Stimulated activated CD8-positive, alpha-beta memory T cell treated with anti-CD3 and anti-CD28 coated beads, Interleukin-7, amount 100 ng/mL, for 24 hours (primary cell): ENCODE results near the gene CHD9.

Experiments
- DNase-seq: peaks from one replicate; pipeline ENCODE4 v3.0.0-alpha.2; 2020; ENCODE audit warnings: low read depth

The CHD9 gene

GRCh38 chr16:53198933-53199332, 144.1 kb downstream of the CHD9 start:
- no peak for DNase-seq

DNA sequence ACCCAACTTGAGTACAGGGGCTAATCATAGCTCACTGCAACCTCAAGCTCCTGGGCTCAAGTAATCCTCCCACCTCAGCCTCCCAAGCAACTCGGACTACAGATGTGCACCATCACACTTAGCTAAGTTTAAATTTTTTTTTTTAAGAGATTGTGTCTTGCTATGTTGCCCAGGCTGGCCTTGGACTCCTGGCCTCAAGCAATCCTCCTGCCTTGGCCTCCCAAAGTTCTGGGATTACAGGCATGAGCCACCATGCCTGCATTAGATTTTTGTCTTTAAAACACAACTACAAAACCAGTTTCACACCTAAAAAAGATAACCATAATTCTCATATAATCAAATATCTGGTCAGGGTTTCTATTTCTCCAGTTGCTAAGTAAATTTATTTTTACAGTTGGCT, 147.1 kb downstream of the CHD9 start:
- no peak for DNase-seq

DNA sequence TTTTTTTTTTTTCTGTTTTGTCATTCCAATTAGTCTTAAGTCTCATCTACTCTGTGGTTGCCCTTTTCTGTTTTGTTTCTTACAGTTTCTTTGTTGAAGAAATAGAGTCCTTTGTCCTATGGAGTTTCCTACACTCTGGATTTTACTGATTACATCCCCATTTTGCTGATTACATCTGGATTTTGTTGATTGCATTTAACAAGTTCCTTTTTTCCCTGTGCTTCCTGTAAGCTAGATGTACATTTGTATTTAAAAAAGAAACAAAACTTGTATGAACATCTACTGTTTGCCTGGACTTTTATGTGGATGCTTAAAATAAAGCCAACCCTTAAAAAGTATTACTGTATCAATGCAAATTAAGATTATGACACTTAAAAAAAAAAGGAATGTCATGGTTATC, 147.6 kb downstream of the CHD9 start:
- no peak for DNase-seq

DNA sequence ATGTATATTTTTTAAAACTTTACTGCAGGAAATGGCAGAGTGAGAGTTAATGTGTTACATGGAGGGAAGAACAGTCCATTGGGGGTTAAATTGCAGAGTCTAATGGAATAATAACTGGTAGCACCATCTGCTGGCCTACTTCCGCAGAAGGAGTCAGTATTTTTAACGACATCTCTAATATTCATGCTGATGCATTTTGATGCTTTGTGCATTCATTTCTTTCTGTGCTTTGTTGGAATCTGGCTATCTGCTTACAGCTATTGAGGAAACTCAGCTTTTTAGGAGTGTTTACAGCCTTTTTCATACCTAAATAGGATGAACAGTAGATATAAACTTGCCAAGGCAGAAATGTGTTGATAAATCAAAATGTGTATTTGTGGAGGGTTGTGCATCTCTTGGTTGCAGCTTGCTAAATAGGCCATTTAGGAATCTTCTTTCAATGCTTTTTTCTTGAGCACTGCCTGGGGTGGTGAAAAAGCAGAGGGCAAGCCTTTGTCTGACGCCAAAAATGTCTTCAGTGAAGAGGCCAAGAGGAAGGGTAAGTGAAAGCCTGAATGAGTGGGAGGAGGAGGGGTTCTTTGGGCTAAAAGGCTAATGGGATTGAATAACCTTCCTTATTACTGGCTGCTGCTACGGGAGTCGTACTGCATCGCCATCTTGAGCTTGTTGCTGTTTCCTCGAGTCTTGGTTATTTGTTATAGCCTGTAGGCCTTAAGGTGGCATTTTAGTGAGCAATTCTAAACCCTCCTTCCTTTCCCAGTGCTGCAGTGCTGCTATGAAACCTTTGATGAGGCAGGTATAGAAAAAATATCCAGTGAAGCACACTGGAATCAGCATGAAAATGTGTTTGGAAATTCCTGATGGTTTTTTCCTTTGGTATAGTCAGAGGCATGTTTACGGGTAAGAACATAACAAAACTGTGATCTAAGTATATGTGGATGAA, 153.3 kb downstream of the CHD9 start:
- no peak for DNase-seq

GRCh38 chr16:53209429-53209828, 154.6 kb downstream of the CHD9 start:
- no peak for DNase-seq

DNA sequence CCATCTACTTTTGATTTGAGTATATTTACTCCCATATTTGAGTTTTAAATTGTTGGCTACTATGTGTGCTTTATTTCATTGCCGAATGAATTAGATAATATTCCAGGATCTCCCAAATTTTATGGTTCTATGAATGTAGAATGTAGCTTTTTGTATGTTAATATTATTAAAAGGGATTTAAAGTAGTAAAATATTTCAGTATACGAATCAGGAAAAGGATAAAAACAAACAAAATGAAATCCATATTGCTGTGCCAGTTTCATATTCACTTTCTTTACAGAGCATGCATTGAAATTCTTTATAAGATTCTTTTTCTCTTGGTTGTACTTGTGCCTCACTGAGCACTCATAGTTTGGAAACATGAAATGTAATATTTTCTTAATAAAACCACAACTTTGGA, 155.1 kb downstream of the CHD9 start:
- DNase-seq, result no peak

DNA sequence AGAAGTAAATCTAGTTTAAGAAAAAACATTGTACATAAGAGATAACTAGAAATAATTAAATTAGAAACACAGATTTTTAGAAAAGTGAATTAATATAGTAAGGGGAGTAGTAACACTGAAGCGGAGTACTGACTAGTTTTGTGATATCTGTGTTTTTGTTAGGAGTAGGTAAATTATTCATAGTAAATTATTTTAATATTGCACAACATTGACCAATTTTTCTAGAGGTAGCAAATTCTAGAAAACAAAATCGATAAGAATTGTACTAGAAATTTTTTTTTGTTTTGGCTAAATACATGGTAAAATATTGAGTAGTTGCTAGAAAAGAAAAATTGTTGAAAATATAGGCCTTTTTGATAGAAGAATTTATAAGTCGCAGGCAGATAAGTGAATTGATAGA, 156.5 kb downstream of the CHD9 start:
- no peak for DNase-seq

GRCh38 chr16:53212893-53213223, 158.1 kb downstream of the CHD9 start:
- no peak for DNase-seq

GRCh38 chr16:53213542-53213941, 158.8 kb downstream of the CHD9 start:
- DNase-seq, result no peak

DNA sequence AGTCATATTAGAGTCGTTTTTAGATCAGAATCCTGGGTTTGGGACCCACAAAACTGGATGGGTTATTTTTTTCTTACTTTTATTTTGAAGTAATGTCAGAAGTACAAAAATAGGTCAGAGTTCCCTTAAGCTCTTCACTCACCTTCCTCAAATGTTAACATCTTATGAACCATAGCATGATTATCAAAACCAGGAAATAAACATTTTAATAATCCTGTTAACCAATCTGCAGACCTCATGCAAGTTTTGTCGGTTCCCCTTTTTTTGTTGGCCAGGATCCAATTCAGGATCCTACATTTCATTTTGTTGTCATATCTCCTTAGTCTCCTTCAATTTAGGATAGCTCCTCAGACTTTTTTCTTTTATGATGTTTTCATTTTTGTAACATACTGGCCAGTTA, 162.0 kb downstream of the CHD9 start:
- no peak for DNase-seq

DNA sequence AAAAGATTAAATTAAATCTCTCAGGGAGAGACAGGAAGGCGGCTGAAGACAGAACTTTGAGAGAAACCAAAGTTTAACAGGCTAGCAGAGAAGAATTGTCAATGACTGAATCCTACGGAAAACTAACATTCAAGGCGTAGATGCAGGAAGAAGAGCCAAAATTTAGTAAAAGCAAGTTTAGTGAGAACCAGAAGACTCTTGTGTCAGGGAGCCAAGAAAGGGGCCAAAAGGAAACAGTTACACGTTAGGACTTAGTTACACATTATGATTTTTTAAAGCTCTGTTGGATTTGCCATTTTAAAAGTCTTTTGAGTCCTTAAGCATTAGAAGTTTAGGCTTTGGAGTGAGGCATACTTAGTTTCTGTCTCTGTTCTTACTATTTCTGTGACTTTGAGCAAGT, 164.6 kb downstream of the CHD9 start:
- no peak for DNase-seq

GRCh38 chr16:53219795-53220454, 165.1 kb downstream of the CHD9 start:
- no peak for DNase-seq

DNA sequence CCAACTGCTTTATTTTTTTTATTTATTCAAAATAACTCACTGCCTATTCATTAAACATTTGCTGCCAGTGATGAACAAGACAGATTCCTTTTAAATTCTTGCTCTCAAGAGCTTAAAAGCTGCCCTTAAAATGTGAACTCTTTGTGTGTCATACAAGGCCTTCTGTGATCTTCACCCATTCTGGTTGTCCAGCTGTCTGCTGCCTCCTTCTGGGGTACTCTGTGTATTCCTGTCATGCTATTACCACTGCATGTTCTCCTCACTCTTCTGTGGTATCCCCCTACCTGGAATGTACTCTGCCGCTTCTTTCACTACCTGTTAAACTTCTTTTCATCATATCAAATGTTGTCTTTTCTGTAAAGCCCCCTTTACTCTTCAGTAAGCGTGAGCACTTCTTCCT, 165.8 kb downstream of the CHD9 start:
- no peak for DNase-seq

- DNase-seq, result no peak
These were observed 170.3 kb downstream of the CHD9 start for GRCh38 chr16:53224951-53225533.

- DNase-seq, result no peak
These were observed 178.2 kb downstream of the CHD9 start for GRCh38 chr16:53232826-53233529.

DNA sequence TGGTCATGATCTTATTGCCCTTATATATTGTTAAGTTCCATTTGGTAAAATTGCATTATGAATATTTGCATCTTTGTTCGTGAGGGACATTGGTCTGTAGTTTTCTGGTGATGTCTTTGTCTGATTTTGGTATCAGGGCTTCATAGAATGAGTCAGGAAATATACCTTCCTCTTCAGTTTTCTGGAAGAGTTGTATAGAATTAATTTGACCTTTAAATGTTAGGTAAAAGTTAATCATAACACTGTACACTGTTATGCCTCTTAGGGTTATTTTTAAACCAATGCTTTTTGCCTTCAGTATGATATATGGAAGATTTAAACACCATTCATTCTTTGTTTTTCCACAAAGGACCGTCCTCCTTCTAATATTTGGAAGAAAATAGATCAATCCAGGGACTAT, 180.0 kb downstream of the CHD9 start:
- no peak for DNase-seq

- DNase-seq, result no peak
These were observed 181.1 kb downstream of the CHD9 start for GRCh38 chr16:53235851-53236250.

- DNase-seq, result no peak
These were observed 194.5 kb downstream of the CHD9 start for GRCh38 chr16:53249331-53249730.

GRCh38 chr16:53257001-53257400, 202.2 kb downstream of the CHD9 start:
- DNase-seq, result no peak

DNA sequence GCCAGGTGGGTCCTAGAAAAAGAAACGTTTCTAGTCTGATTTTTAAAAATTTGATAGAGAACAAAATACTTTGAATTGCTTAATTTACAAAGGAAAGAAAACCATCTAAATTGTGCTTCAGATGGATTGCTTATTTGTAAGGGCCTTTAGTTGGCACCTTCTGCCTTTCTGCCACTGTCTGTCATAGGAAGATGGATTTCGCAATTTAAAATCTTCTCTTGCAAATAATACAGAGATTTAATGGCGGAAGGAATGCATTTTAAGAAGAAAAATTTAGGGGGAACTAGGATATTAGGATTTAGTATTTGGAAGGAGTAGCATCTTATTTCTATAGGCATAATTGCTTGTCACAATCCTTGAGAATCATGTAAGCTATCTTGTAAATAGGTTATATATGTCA, 204.0 kb downstream of the CHD9 start:
- no peak for DNase-seq

GRCh38 chr16:53261276-53261675, 206.5 kb downstream of the CHD9 start:
- DNase-seq, result no peak

DNA sequence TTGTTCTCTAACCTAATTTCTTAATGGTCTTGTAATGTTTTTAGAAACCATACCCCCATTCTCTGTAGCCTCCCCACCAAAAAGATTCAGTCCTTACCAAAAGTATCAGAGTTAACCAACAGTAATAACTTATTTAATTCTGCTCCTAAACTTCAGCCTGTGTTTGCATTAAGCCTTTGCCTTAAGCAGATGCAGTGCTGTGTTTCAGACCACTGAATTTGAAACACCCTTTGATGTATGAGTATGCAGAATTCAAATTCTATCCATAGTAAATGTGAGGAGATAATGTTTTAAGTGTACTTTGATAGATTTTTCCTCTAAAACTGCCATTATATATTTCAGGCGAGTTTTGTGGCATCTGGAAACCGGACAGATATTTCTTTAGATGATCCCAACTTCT, 207.9 kb downstream of the CHD9 start:
- no peak for DNase-seq

DNA sequence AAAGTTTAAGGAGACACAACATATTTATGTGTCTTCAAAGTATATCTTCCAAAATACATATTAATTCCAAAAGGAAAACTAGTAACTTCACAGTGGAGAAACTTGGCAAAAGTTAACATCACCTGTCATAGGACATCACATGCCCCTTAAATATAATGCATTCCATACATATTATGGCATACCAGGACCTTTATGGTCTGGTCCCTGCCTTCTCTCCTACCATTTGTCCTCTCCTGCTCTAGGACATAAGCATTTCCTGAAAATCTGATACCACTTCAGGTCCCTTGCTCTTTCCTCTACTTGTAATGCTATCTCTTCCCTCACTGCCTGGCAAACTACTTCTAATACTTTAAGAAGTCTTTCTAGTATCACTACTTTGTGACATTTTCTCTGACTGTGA, 211.4 kb downstream of the CHD9 start:
- DNase-seq, result no peak
